ENCODE measurements around the gene TEP1.

DNA sequence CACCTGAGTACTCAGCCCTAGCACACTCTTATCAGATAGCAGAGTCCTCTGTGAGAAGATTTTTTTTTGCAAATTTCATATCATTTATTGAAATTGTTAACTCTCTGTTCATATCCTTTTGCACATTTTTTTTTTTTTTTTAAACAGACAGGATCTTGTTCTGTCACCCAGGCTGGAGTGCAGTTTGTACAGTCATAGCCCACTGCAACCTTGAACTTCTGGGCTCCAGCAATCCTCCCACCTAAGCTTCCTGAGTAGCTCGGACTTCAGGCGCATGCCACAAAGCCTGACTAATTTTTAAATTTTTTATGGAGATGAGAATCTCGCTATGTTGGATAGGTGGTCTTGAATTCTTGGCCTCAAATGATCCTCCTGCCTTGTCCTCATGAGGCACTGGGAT, 65.6 kb downstream of the TEP1 start:
- no peak for TF ChIP-seq POLR2AphosphoS5 (IDR thresholded peaks at IDR 0.05; ENCODE audit: low read depth, low read length)
- no peak for TF ChIP-seq TAF1 (IDR thresholded peaks at IDR 0.05; ENCODE audit: borderline replicate concordance, insufficient read depth, low read length)

All from PFSK-1 (cell line).